ENCODE results near the gene VPS13D. TPM values are rescaled to one million over a fixed set of nuclear protein-coding genes. Genes with fewer than 3 reads are reported as not detected.

Gene VPS13D
- polyA plus RNA-seq, 3 donors: 3.6 to 20.2 (median 5.1) TPM

DNA sequence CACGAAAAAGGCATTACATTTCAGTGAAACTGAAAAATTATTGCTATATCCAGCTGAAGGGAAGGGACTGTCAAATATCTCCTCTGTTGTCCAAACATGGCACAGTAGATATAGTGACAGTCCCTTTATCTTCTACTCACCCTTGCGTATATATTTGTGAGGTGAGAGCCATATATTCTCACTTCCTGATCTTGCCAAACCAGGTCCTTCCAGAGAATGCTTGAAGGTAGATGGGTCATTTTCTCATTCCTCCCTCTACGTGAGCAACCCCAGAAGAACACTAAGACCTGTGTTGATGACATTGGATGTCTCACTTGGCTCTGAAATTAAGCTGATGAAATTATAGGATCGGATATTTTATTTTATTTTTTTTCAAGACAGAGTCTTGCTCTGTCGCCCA lies 237.0 kb downstream of the VPS13D start:
- H3K27ac Mint-ChIP-seq: no peak overlapping the region
- no peak overlapping the region for H3K27ac ChIP-seq (ENCODE audit: low read depth in 1 of 2, low read length in 2 of 2)
- no peak for DNase-seq
- H3K4me1 ChIP-seq (ENCODE audit: control insufficient read depth in 1 of 2, insufficient read depth in 2 of 2, low read length in 2 of 2): no peaks in the 10 kb centered on the region
- H3K4me1 Mint-ChIP-seq: no peaks in the 10 kb centered on the region
- H4K20me1 ChIP-seq (ENCODE audit: insufficient read depth, low read length): no peaks in the 10 kb centered on the region
- no peaks in the 10 kb centered on the region for H3K79me2 ChIP-seq (ENCODE audit: insufficient read depth, low read length)
- intact Hi-C loops (cut with micrococcal nuclease): no loop called here
- 100% methylated on average over 1 of the region's 5 CpGs for WGBS (ENCODE audit: insufficient coverage)
- peaks cover 39 to 69% of the 10 kb centered on the region in 2 donors for H3K36me3 ChIP-seq (replicated peaks in 1 of 2; ENCODE audit: control insufficient read depth in 1 of 2, insufficient read depth in 2 of 2, low read length in 2 of 2)
- no peaks in the 10 kb centered on the region for H3K27me3 ChIP-seq (ENCODE audit: control insufficient read depth in 2 of 2, insufficient read depth in 2 of 2, low read length in 2 of 2)
- no peak overlapping the region for H3K4me3 ChIP-seq (replicated peaks in 1 of 3; ENCODE audit: low read depth in 2 of 3, low read length in 3 of 3)
- no peak overlapping the region for H3K9ac ChIP-seq (ENCODE audit: insufficient read depth, low read length, poor library complexity, severe bottlenecking)
- H3K4me2 ChIP-seq (replicated peaks; ENCODE audit: extremely low read depth, low read length, poor library complexity, severe bottlenecking): no peak overlapping the region
- H2AFZ ChIP-seq (ENCODE audit: insufficient read depth, low read depth, low read length, poor library complexity, severe bottlenecking): no peak overlapping the region
- TF ChIP-seq, protein P1, sequence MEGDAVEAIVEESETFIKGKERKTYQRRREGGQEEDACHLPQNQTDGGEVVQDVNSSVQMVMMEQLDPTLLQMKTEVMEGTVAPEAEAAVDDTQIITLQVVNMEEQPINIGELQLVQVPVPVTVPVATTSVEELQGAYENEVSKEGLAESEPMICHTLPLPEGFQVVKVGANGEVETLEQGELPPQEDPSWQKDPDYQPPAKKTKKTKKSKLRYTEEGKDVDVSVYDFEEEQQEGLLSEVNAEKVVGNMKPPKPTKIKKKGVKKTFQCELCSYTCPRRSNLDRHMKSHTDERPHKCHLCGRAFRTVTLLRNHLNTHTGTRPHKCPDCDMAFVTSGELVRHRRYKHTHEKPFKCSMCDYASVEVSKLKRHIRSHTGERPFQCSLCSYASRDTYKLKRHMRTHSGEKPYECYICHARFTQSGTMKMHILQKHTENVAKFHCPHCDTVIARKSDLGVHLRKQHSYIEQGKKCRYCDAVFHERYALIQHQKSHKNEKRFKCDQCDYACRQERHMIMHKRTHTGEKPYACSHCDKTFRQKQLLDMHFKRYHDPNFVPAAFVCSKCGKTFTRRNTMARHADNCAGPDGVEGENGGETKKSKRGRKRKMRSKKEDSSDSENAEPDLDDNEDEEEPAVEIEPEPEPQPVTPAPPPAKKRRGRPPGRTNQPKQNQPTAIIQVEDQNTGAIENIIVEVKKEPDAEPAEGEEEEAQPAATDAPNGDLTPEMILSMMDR (IDR thresholded peaks at IDR 0.05): no peak
- no peak overlapping the region for H3K4me3 Mint-ChIP-seq
- H3K36me3 Mint-ChIP-seq: peaks cover 49 to 63% of the 10 kb centered on the region in 2 donors
- no peaks in the 10 kb centered on the region for H3K9me3 ChIP-seq (replicated peaks in 1 of 2; ENCODE audit: control insufficient read depth in 1 of 2, insufficient read depth in 1 of 2, low read length in 2 of 2)
- no peaks in the 10 kb centered on the region for H3K27me3 Mint-ChIP-seq (ENCODE audit: low read depth in 3 of 3)
- peaks cover 0 to 1% (median 0%) of the 10 kb centered on the region in 7 donors for H3K9me3 Mint-ChIP-seq

DNA sequence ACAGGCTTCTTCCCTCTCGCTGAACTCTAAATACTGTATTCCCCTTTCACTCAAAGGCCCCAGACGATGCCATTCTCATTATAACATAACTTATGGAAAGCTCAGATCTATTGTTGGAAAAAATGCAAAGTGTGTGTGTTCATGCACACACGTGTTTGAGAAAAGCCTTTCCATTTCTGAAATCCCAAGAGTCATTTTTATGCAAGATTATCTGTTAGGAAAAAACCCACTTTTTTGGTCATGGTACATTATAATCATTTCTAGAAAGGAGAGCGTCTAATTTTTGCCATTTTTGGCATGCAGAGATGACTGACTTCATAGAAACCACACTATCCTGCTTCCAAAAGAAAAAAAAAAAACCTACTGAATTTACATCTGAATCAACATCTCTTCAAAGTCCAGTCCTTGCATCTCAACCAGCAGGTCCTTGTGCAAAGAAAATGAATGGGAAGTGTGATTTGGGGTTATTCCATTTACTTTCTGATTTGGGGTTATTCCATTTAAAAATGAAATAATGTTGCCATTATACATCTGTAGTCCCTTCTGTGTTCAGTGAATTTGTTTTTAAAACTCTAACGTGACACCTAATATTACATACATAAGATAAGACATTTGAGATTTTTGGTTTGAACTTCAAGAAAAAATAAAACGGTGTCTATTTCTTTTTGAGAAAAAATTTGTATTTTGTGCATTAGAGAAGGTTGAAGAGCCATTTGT lies 237.9 kb downstream of the VPS13D start:
- H3K4me1 ChIP-seq (ENCODE audit: control insufficient read depth in 1 of 2, insufficient read depth in 2 of 2, low read length in 2 of 2): peaks cover 1 to 4% of the 10 kb centered on the region in 2 donors
- WGBS (ENCODE audit: insufficient coverage): no CpG with 5 or more reads among the region's 6 CpGs
- no peak overlapping the region for H2AFZ ChIP-seq (ENCODE audit: insufficient read depth, low read depth, low read length, poor library complexity, severe bottlenecking)
- H3K9me3 ChIP-seq (replicated peaks in 1 of 2; ENCODE audit: control insufficient read depth in 1 of 2, insufficient read depth in 1 of 2, low read length in 2 of 2): no peaks in the 10 kb centered on the region
- Mint-ChIP-seq H3K4me1 (peaks cover 7% of the 10 kb centered on the region), H3K27ac (no peak overlapping the region), H3K36me3 (peaks cover 44 to 57% of the 10 kb centered on the region in 2 donors), H3K9me3 (peaks cover 0 to 1% (median 0%) of the 10 kb centered on the region in 7 donors), H3K27me3 (ENCODE audit: low read depth in 3 of 3) (no peaks in the 10 kb centered on the region), H3K4me3 (no peak overlapping the region)
- TF ChIP-seq, protein P1 (IDR thresholded peaks at IDR 0.05): no peak
- H3K79me2 ChIP-seq (ENCODE audit: insufficient read depth, low read length): no peaks in the 10 kb centered on the region
- H3K27ac ChIP-seq (ENCODE audit: low read depth in 1 of 2, low read length in 2 of 2): no peak overlapping the region
- no peaks in the 10 kb centered on the region for H3K27me3 ChIP-seq (ENCODE audit: control insufficient read depth in 2 of 2, insufficient read depth in 2 of 2, low read length in 2 of 2)
- intact Hi-C loops (cut with micrococcal nuclease): no loop called here
- H3K9ac ChIP-seq (ENCODE audit: insufficient read depth, low read length, poor library complexity, severe bottlenecking): no peak overlapping the region
- H3K4me2 ChIP-seq (replicated peaks; ENCODE audit: extremely low read depth, low read length, poor library complexity, severe bottlenecking): no peak overlapping the region
- peaks cover 31 to 60% of the 10 kb centered on the region in 2 donors for H3K36me3 ChIP-seq (replicated peaks in 1 of 2; ENCODE audit: control insufficient read depth in 1 of 2, insufficient read depth in 2 of 2, low read length in 2 of 2)
- H3K4me3 ChIP-seq (replicated peaks in 1 of 3; ENCODE audit: low read depth in 2 of 3, low read length in 3 of 3): no peak overlapping the region
- H4K20me1 ChIP-seq (ENCODE audit: insufficient read depth, low read length): no peaks in the 10 kb centered on the region
- no peak for DNase-seq

All from CD14-positive monocyte (primary cell).